Measurements from ENCODE around the gene NFIB. TPM values are rescaled to one million over a fixed set of nuclear protein-coding genes. Genes with fewer than 3 reads are reported as not detected.

NFIB gene
- total and polyA plus RNA-seq, 4 donors = 10.8 to 278 (median 88.6) TPM

GRCh38 chr9:14082732-14083131 is 231.2 kb downstream of the NFIB start:
- DNase-seq (no peak), ATAC-seq (ENCODE audit: low FRiP score) (no peak)
- no peaks in the 10 kb centered on the region for H3K4me1 ChIP-seq (ENCODE audit: control insufficient read depth in 1 of 2, insufficient read depth in 2 of 2, low read length in 2 of 2)
- 86 to 92% methylated on average over 3 of the region's 3 CpGs for WGBS, 2 donors
- no peaks in the 10 kb centered on the region for H3K9me3 ChIP-seq (ENCODE audit: control insufficient read depth, low read length)
- H3K4me3 ChIP-seq (ENCODE audit: low read length in 2 of 2) = no peak overlapping the region
- no peak overlapping the region for H3K27ac ChIP-seq (ENCODE audit: low read depth in 1 of 2, low read length in 2 of 2)
- no peaks in the 10 kb centered on the region for H3K27me3 ChIP-seq (ENCODE audit: control insufficient read depth in 1 of 2, insufficient read depth in 2 of 2, low read length in 1 of 2)
- intact Hi-C loops (cut with DNase I) = no loop called here
- no peaks in the 10 kb centered on the region for H3K36me3 ChIP-seq (ENCODE audit: control insufficient read depth in 1 of 2, insufficient read depth in 2 of 2, low read length in 1 of 2)

- intact Hi-C loops (cut with DNase I) = no loop called here
- WGBS, 2 donors = 87 to 88% methylated on average over 4 of the region's 4 CpGs
- no peak for ATAC-seq (ENCODE audit: low FRiP score)
Measured at GRCh38 chr9:14081745-14082144, 232.2 kb downstream of the NFIB start.

DNA sequence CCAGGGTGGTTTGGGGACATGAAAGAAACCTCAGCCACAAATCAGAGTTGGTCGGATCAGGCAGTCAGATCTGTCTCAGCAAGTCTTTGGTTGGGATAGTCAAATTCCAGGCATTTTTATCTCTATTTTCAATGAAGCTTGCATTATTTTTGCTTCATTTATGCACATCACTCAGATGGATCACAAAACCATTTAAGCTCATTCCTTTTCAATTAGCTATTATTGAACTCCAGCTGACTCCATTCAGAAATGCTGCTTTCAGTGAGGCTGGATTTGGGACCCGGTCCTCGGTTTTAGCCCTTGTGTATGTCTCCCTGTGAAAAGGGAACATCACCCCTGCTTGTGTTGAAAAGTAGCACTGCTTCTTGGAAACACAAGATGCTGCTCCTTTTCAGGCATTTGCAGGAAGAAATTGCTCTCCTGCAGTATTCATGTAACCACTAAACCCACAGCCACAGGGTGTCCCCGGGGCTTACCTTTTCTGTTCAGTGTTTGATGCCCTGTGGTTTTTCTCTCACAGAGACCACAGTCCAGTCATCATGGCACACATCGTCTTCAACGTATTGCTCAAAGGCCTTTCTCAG is 232.9 kb downstream of the NFIB start:
- DNase-seq (no peak), ATAC-seq (ENCODE audit: low FRiP score) (no peak)
- Histone ChIP-seq H3K4me3 (ENCODE audit: low read length in 2 of 2) (no peak overlapping the region), H3K27me3 (ENCODE audit: control insufficient read depth in 1 of 2, insufficient read depth in 2 of 2, low read length in 1 of 2) (no peaks in the 10 kb centered on the region), H3K36me3 (ENCODE audit: control insufficient read depth in 1 of 2, insufficient read depth in 2 of 2, low read length in 1 of 2) (no peaks in the 10 kb centered on the region), H3K27ac (ENCODE audit: low read depth in 1 of 2, low read length in 2 of 2) (no peak overlapping the region), H3K4me1 (ENCODE audit: control insufficient read depth in 1 of 2, insufficient read depth in 2 of 2, low read length in 2 of 2) (no peaks in the 10 kb centered on the region), H3K9me3 (ENCODE audit: control insufficient read depth, low read length) (peaks cover 2% of the 10 kb centered on the region)
- intact Hi-C loops (cut with DNase I) = no loop called here
- 61 to 73% methylated on average over 6 of the region's 6 CpGs for WGBS, 2 donors

More at GRCh38 chr9:14081745-14082144, 232.2 kb downstream of the NFIB start:
- no peak overlapping the region for H3K27ac ChIP-seq (ENCODE audit: low read depth in 1 of 2, low read length in 2 of 2)
- H3K4me3 ChIP-seq (ENCODE audit: low read length in 2 of 2) = no peak overlapping the region
- H3K36me3 ChIP-seq (ENCODE audit: control insufficient read depth in 1 of 2, insufficient read depth in 2 of 2, low read length in 1 of 2) = no peaks in the 10 kb centered on the region
- H3K9me3 ChIP-seq (ENCODE audit: control insufficient read depth, low read length) = no peaks in the 10 kb centered on the region
- H3K4me1 ChIP-seq (ENCODE audit: control insufficient read depth in 1 of 2, insufficient read depth in 2 of 2, low read length in 2 of 2) = no peaks in the 10 kb centered on the region
- H3K27me3 ChIP-seq (ENCODE audit: control insufficient read depth in 1 of 2, insufficient read depth in 2 of 2, low read length in 1 of 2) = no peaks in the 10 kb centered on the region
- DNase-seq = no peak

DNA sequence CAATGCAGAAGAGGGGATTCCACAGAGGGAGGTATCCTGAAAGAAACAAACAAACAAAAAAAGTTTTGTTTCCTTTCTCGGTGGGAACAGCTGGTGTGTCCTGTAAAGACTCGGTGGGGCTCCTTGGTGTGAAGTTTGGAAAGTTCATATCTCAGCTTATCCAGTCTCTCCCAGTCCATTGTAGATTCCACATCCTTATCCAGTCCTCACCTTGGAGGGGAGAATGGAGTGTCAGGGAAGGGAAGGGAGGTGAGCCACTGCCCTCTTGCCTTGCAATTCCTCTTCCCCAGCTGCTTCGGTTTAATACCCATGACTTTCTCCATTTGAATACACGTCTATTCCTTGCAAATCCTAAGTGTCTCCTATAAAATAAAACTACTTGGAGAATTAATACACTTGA is 234.5 kb downstream of the NFIB start:
- H3K9me3 ChIP-seq (ENCODE audit: control insufficient read depth, low read length) = peaks cover 2% of the 10 kb centered on the region
- ATAC-seq (ENCODE audit: low FRiP score) (no peak), DNase-seq (no peak)
- H3K4me3 ChIP-seq (ENCODE audit: low read length in 2 of 2) = no peak overlapping the region
- H3K36me3 ChIP-seq (ENCODE audit: control insufficient read depth in 1 of 2, insufficient read depth in 2 of 2, low read length in 1 of 2) = no peaks in the 10 kb centered on the region
- no peaks in the 10 kb centered on the region for H3K4me1 ChIP-seq (ENCODE audit: control insufficient read depth in 1 of 2, insufficient read depth in 2 of 2, low read length in 2 of 2)
- no peak overlapping the region for H3K27ac ChIP-seq (ENCODE audit: low read depth in 1 of 2, low read length in 2 of 2)
- intact Hi-C loops (cut with DNase I) = no loop called here
- no peaks in the 10 kb centered on the region for H3K27me3 ChIP-seq (ENCODE audit: control insufficient read depth in 1 of 2, insufficient read depth in 2 of 2, low read length in 1 of 2)
- 74 to 83% methylated on average over 4 of the region's 4 CpGs for WGBS, 2 donors

GRCh38 chr9:14077672-14078071 is 236.3 kb downstream of the NFIB start:
- no peak for DNase-seq
- H3K4me1 ChIP-seq (ENCODE audit: control insufficient read depth in 1 of 2, insufficient read depth in 2 of 2, low read length in 2 of 2) = peaks cover 0 to 1% of the 10 kb centered on the region in 2 donors
- no peak overlapping the region for H3K4me3 ChIP-seq (ENCODE audit: low read length in 2 of 2)
- WGBS, 2 donors = 70% methylated on average over 4 of the region's 4 CpGs
- intact Hi-C loops (cut with DNase I) = no loop called here
- H3K27ac ChIP-seq (ENCODE audit: low read depth in 1 of 2, low read length in 2 of 2) = no peak overlapping the region
- no peaks in the 10 kb centered on the region for H3K27me3 ChIP-seq (ENCODE audit: control insufficient read depth in 1 of 2, insufficient read depth in 2 of 2, low read length in 1 of 2)
- peaks cover 2% of the 10 kb centered on the region for H3K9me3 ChIP-seq (ENCODE audit: control insufficient read depth, low read length)
- H3K36me3 ChIP-seq (ENCODE audit: control insufficient read depth in 1 of 2, insufficient read depth in 2 of 2, low read length in 1 of 2) = no peaks in the 10 kb centered on the region
- no peak for ATAC-seq (ENCODE audit: low FRiP score)

- Histone ChIP-seq H3K4me1 (ENCODE audit: control insufficient read depth in 1 of 2, insufficient read depth in 2 of 2, low read length in 2 of 2) (peaks cover 0 to 2% of the 10 kb centered on the region in 2 donors), H3K27ac (ENCODE audit: low read depth in 1 of 2, low read length in 2 of 2) (no peak overlapping the region), H3K36me3 (ENCODE audit: control insufficient read depth in 1 of 2, insufficient read depth in 2 of 2, low read length in 1 of 2) (no peaks in the 10 kb centered on the region), H3K4me3 (ENCODE audit: low read length in 2 of 2) (no peak overlapping the region), H3K27me3 (ENCODE audit: control insufficient read depth in 1 of 2, insufficient read depth in 2 of 2, low read length in 1 of 2) (no peaks in the 10 kb centered on the region), H3K9me3 (ENCODE audit: control insufficient read depth, low read length) (peaks cover 2% of the 10 kb centered on the region)
- 81 to 86% methylated on average over 4 of the region's 4 CpGs for WGBS, 2 donors
- DNase-seq (no peak), ATAC-seq (ENCODE audit: low FRiP score) (no peak)
- intact Hi-C loops (cut with DNase I) = no loop called here
Measured at GRCh38 chr9:14075218-14075617, 238.7 kb downstream of the NFIB start.

DNA sequence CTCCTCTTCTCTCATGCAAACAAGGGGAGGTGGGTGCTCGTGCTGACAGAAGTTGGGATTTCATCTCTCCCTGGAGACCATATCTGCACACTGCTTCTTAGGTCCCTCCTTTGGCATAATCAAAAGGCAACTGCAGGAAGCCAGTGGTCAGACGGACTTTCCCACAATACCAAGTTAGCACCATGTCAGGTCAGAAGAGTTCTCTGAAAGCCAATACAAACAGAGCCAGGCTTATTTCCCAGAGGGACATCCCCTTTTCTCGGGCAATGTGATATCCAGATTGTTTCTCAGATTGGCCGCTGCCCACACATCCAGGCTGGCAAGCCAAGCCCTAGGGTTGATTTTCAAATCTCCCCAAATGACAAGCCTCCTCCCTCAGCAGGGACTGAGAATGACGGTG is 241.1 kb downstream of the NFIB start:
- intact Hi-C loops (cut with DNase I) = no loop called here

DNA sequence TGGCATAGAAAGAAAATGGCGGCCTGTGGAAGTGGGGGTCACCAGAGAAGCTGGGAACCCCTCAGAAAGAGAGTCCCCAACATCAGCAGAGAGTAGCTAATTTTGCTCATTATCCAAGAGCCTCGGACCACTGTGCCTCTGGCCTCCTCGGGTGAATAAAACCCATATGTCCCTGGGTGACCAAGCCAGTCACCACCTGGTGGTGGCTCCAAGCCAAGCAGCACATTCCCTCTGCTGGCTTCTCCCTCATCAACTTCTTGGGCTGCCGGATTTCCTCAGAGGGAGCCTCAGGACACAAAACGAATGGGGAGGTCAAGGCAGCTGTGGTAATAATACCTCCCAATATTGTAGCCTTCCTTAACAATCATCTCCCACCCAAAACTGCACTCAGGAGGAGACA is 242.5 kb downstream of the NFIB start:
- H3K27ac ChIP-seq (ENCODE audit: low read depth in 1 of 2, low read length in 2 of 2) = no peak overlapping the region
- H3K4me3 ChIP-seq (ENCODE audit: low read length in 2 of 2) = no peak overlapping the region
- H3K9me3 ChIP-seq (ENCODE audit: control insufficient read depth, low read length) = no peaks in the 10 kb centered on the region
- H3K27me3 ChIP-seq (ENCODE audit: control insufficient read depth in 1 of 2, insufficient read depth in 2 of 2, low read length in 1 of 2) = no peaks in the 10 kb centered on the region
- peaks cover 0 to 2% of the 10 kb centered on the region in 2 donors for H3K4me1 ChIP-seq (ENCODE audit: control insufficient read depth in 1 of 2, insufficient read depth in 2 of 2, low read length in 2 of 2)
- intact Hi-C loops (cut with DNase I) = no loop called here
- H3K36me3 ChIP-seq (ENCODE audit: control insufficient read depth in 1 of 2, insufficient read depth in 2 of 2, low read length in 1 of 2) = no peaks in the 10 kb centered on the region
- WGBS, 2 donors = 93 to 98% methylated on average over 5 of the region's 5 CpGs
- no peak for ATAC-seq (ENCODE audit: low FRiP score)
- DNase-seq = no peak

More for the DNA sequence above, 241.1 kb downstream of the NFIB start:
- no peak for ATAC-seq (ENCODE audit: low FRiP score)
- no peak overlapping the region for H3K4me3 ChIP-seq (ENCODE audit: low read length in 2 of 2)
- H3K9me3 ChIP-seq (ENCODE audit: control insufficient read depth, low read length) = peaks cover 2% of the 10 kb centered on the region
- H3K4me1 ChIP-seq (ENCODE audit: control insufficient read depth in 1 of 2, insufficient read depth in 2 of 2, low read length in 2 of 2) = peaks cover 0 to 2% of the 10 kb centered on the region in 2 donors
- no peak overlapping the region for H3K27ac ChIP-seq (ENCODE audit: low read depth in 1 of 2, low read length in 2 of 2)
- no peaks in the 10 kb centered on the region for H3K36me3 ChIP-seq (ENCODE audit: control insufficient read depth in 1 of 2, insufficient read depth in 2 of 2, low read length in 1 of 2)
- no peaks in the 10 kb centered on the region for H3K27me3 ChIP-seq (ENCODE audit: control insufficient read depth in 1 of 2, insufficient read depth in 2 of 2, low read length in 1 of 2)
- no peak for DNase-seq
- WGBS, 2 donors = 2 to 5% methylated on average over 5 of the region's 5 CpGs

DNA sequence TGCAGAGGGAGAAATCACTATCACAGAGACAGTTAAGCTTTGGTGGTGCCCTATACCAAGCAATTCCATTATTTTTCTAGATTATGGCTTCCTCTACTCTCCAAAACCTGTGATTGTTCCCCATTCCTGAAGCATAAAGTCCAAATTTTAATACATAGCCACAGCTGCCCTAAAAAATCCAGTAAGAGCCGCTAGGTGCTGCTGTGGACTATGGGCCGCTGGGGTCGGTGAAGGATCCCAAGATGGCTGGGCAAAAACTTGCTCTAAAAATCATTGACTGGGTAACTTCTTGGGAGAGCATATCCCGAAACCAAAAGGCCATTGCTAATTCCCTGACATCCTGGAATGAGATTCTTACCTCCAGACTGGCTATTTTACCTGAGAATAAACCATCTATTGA is 245.3 kb downstream of the NFIB start:
- H3K27ac ChIP-seq (ENCODE audit: low read depth in 1 of 2, low read length in 2 of 2) = no peak overlapping the region
- intact Hi-C loops (cut with DNase I) = no loop called here
- WGBS, 2 donors = 98 to 99% methylated on average over 4 of the region's 4 CpGs
- ATAC-seq (ENCODE audit: low FRiP score) = no peak
- DNase-seq = no peak
- no peaks in the 10 kb centered on the region for H3K9me3 ChIP-seq (ENCODE audit: control insufficient read depth, low read length)
- H3K36me3 ChIP-seq (ENCODE audit: control insufficient read depth in 1 of 2, insufficient read depth in 2 of 2, low read length in 1 of 2) = no peaks in the 10 kb centered on the region
- no peak overlapping the region for H3K4me3 ChIP-seq (ENCODE audit: low read length in 2 of 2)
- no peaks in the 10 kb centered on the region for H3K27me3 ChIP-seq (ENCODE audit: control insufficient read depth in 1 of 2, insufficient read depth in 2 of 2, low read length in 1 of 2)
- H3K4me1 ChIP-seq (ENCODE audit: control insufficient read depth in 1 of 2, insufficient read depth in 2 of 2, low read length in 2 of 2) = peaks cover 0 to 2% of the 10 kb centered on the region in 2 donors

Measured in aorta (tissue), 5 donors.